GM23338 (cell line): ENCODE measurements around the gene PCDHA3. TPM values are rescaled to one million over a fixed set of nuclear protein-coding genes. Genes with fewer than 3 reads are reported as not detected.
A peak's percentile ranks its signal among the peaks of the same experiment; 100 is the strongest.

Source experiments
- ATAC-seq: fragments of 200-7000 bp; cut with Tn5 transposase; 3 replicates; pipeline ENCODE4 v1.9.1; 2020
- DNase-seq: peaks from one replicate; pipeline ENCODE4 v3.0.0-alpha.2; 2015; ENCODE audit warnings: low spot score
- H2AFZ ChIP-seq: fragments of 200-600 bp; sonication (generic); 2 replicates; pipeline ENCODE4 v1.8.0; 2016; ENCODE audit warnings: antibody characterized with exemption, mild to moderate bottlenecking, moderate library complexity
- H3F3A ChIP-seq: fragments of 200-600 bp; sonication (generic); replicated peaks from 2 replicates; pipeline ENCODE4 v1.8.0; 2017; ENCODE audit warnings: antibody characterized with exemption, mixed run types, low read depth
- H3K27ac ChIP-seq: fragments of 200-600 bp; sonication (generic); 2 replicates; pipeline ENCODE4 v1.6.1; 2016; ENCODE audit warnings: low read depth
- H3K27me3 ChIP-seq: fragments of 200-600 bp; sonication (generic); 2 replicates; pipeline ENCODE4 v1.8.0; 2016; ENCODE audit warnings: mild to moderate bottlenecking, mixed run types, moderate library complexity; ENCODE audit not compliant: insufficient read depth
- H3K36me3 ChIP-seq: fragments of 200-600 bp; sonication (generic); 2 replicates; pipeline ENCODE4 v1.8.0; 2016; ENCODE audit warnings: mild to moderate bottlenecking; ENCODE audit not compliant: insufficient read depth
- H3K4me1 ChIP-seq: fragments of 200-600 bp; sonication (generic); 2 replicates; pipeline ENCODE4 v1.8.0; 2016; ENCODE audit warnings: mild to moderate bottlenecking, moderate library complexity; ENCODE audit not compliant: insufficient read depth
- H3K4me2 ChIP-seq: fragments of 200-600 bp; sonication (generic); 2 replicates; pipeline ENCODE4 v1.7.1; 2017; ENCODE audit warnings: mixed run types
- H3K4me3 ChIP-seq: fragments of 200-600 bp; sonication (generic); 2 replicates; pipeline ENCODE4 v1.6.1; 2016; ENCODE audit warnings: mixed run types
- H3K79me2 ChIP-seq: fragments of 200-600 bp; sonication (generic); replicated peaks from 2 replicates; pipeline ENCODE4 v1.8.0; 2017; ENCODE audit warnings: mild to moderate bottlenecking; ENCODE audit not compliant: insufficient read depth
- H3K9me2 ChIP-seq: fragments of 200-600 bp; sonication (generic); 2 replicates; pipeline ENCODE4 v1.8.0; 2017; ENCODE audit not compliant: insufficient read depth
- H4K20me1 ChIP-seq: fragments of 200-600 bp; sonication (generic); replicated peaks from 2 replicates; pipeline ENCODE4 v1.8.0; 2017; ENCODE audit warnings: mild to moderate bottlenecking; ENCODE audit not compliant: insufficient read depth
- H3K27ac Mint-ChIP-seq: 2 replicates; pipeline ENCODE4 v1.8.0; 2020; ENCODE audit warnings: inconsistent platforms, mild to moderate bottlenecking, moderate library complexity, mixed read lengths
- H3K27me3 Mint-ChIP-seq: 3 replicates; pipeline ENCODE4 v1.8.0; 2022; ENCODE audit warnings: low read depth, mild to moderate bottlenecking, moderate library complexity, mixed read lengths, inconsistent platforms; ENCODE audit not compliant: insufficient read depth, poor library complexity
- H3K36me3 Mint-ChIP-seq: 3 replicates; pipeline ENCODE4 v1.8.0; 2021; ENCODE audit warnings: low read depth, mild to moderate bottlenecking, inconsistent platforms, moderate library complexity, mixed read lengths
- H3K4me1 Mint-ChIP-seq: 3 replicates; pipeline ENCODE4 v1.8.0; 2020; ENCODE audit warnings: mild to moderate bottlenecking, inconsistent platforms, mixed read lengths
- H3K4me3 Mint-ChIP-seq: 3 replicates; pipeline ENCODE4 v1.8.0; 2021; ENCODE audit warnings: moderate library complexity, mild to moderate bottlenecking, inconsistent platforms, mixed read lengths
- H3K9me3 Mint-ChIP-seq: 3 replicates; pipeline ENCODE4 v1.8.0; 2020; ENCODE audit warnings: moderate library complexity, mild to moderate bottlenecking, inconsistent platforms, mixed read lengths
- CREB1 ChIP-seq: fragments of 250-450 bp; sonication (Bioruptor Pico); IDR thresholded peaks from 2 replicates; pipeline ENCODE4 v1.5.0; 2020; ENCODE audit warnings: low read depth, mild to moderate bottlenecking, moderate library complexity
- CTCF ChIP-seq, 2 experiments: fragments of 200-600 bp in 1 of 2; sonication (generic) in 1 of 2; conservative IDR thresholded peaks; 2 replicates each; pipeline versions ENCODE4 v1.5.1 to v1.6.1; 2016 to 2017; ENCODE audit warnings: antibody characterized with exemption in 2 of 2, low read depth in 2 of 2, mild to moderate bottlenecking in 2 of 2, moderate library complexity in 1 of 2
- JUNB ChIP-seq: IDR thresholded peaks from one replicate; pipeline ENCODE4 v1.6.1; 2016; ENCODE audit warnings: antibody characterized with exemption; ENCODE audit not compliant: unreplicated experiment
- POLR2AphosphoS5 ChIP-seq: IDR thresholded peaks from 2 replicates; pipeline ENCODE4 v1.6.1; 2016; ENCODE audit warnings: antibody characterized with exemption, low read depth
- STAT1 ChIP-seq: IDR thresholded peaks from one replicate; pipeline ENCODE4 v1.6.1; 2016; ENCODE audit warnings: antibody characterized with exemption; ENCODE audit not compliant: unreplicated experiment
- ZNF331 ChIP-seq: fragments of 250-450 bp; sonication (Bioruptor Pico); IDR thresholded peaks from 2 replicates; pipeline ENCODE4 v1.5.0; 2020; ENCODE audit warnings: low read depth, mild to moderate bottlenecking, moderate library complexity
- ZNF462 ChIP-seq: fragments of 250-450 bp; sonication (Bioruptor Pico); IDR thresholded peaks from 2 replicates; pipeline ENCODE4 v1.5.0; 2020; ENCODE audit warnings: mild to moderate bottlenecking, moderate library complexity
- polyA plus RNA-seq: library from polyadenylated mRNA; unstranded; fragments of >200 nt; fragmentation: Nextera tagmentation; extraction: Ambion mirVana; gene quantifications from 2 replicates; pipeline ENCODE4 v1.2.1, GENCODE V29; 2016
- total RNA-seq: library from RNA; depleted of rRNA; stranded (reverse); fragments of >200 nt; shearing (Covaris generic); gene quantifications from 2 replicates; pipeline ENCODE4 v1.2.3, GENCODE V29; 2014

The PCDHA3 gene
- total and polyA plus RNA-seq, 2 experiments from 2014 or later = 0.87 to 4.0 TPM

- TF ChIP-seq ZNF462 (no peak), JUNB (no peak), CTCF (conservative IDR thresholded peaks at IDR 0.05; ENCODE audit: low read depth in 2 of 2) (no peak), STAT1 (no peak), ZNF331 (no peak), CREB1 (CRISPR knock-in tag) (no peak)
Measured at GRCh38 chr5:140823475-140823874, 22.6 kb downstream of the PCDHA3 start (continued).

- no peaks in the 10 kb centered on the region for H3K79me2 ChIP-seq
- no peak for DNase-seq
- H3K27ac ChIP-seq = no peak within 1 kb of the TSS
- H3K9me2 ChIP-seq = no peaks in the 10 kb centered on the region
- H3K4me3 ChIP-seq = peak within 1 kb of the TSS; percentile 37; the same call in 1 of the 2 replicates
- no peaks in the 10 kb centered on the region for H3K4me1 ChIP-seq
- peak; percentile 28; the same call in 1 of the 3 replicates for ATAC-seq
- no peak within 1 kb of the TSS for H3K4me2 ChIP-seq
- H3K36me3 ChIP-seq = no peaks in the 10 kb centered on the region
- H3K4me3 Mint-ChIP-seq = peak within 1 kb of the TSS; percentile 68
- peaks cover 5% of the 10 kb centered on the region; the same call in 2 of the 3 replicates for H3K9me3 Mint-ChIP-seq
- H3K27me3 ChIP-seq = no peaks in the 10 kb centered on the region
- no peaks in the 10 kb centered on the region; the same call in 2 of the 3 replicates for H3K4me1 Mint-ChIP-seq
- H3F3A ChIP-seq = no peaks in the 10 kb centered on the region
- H3K36me3 Mint-ChIP-seq = peaks cover 18% of the 10 kb centered on the region
- H3K27me3 Mint-ChIP-seq = peaks cover 2% of the 10 kb centered on the region
- peak; percentile 29 to 31; a peak in 3 of 4 replicates for TF ChIP-seq CTCF (conservative IDR thresholded peaks at IDR 0.05; ENCODE audit: low read depth in 2 of 2)
- no peak for TF ChIP-seq POLR2AphosphoS5
- H2AFZ ChIP-seq = no peak within 1 kb of the TSS
- H3K27ac Mint-ChIP-seq = no peak within 1 kb of the TSS
- H4K20me1 ChIP-seq = no peaks in the 10 kb centered on the region
Measured at GRCh38 chr5:140827704-140828361, 27.0 kb downstream of the PCDHA3 start, which contains the start of gene PCDHA6. TSS of gene PCDHA6 (plus strand) at chr5:140827960. CDS start at chr5:140828092, 132 bp downstream.
